ENCODE measurements around the gene SLC9A8.

Gene SLC9A8

DNA sequence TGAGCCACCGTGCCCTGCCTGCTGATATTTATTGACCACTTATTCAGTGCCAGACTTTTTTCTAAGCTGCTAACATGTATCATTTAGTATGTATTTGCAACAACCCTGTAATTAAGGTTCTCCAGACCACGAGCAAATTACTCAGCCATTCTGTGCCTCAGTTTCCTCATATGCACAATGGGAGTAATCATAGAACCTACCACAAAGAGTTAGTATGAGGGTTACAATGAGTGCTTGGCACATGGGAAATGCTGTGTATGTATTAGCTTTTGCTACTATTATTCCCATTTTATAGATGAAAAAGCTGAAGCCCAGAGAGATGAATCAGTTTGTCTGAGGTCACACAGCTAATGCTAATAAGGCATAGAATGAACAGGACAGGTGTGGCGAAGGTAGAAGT is 20.0 kb upstream of the SLC9A8 start:
- no peaks in the 10 kb centered on the region for H3K36me3 ChIP-seq (ENCODE audit: insufficient read depth, low read length)
- H3K9me3 ChIP-seq (ENCODE audit: insufficient read depth, low read length, severe bottlenecking), result no peaks in the 10 kb centered on the region
- DNase-seq (no peak), ATAC-seq (ENCODE audit: insufficient read depth, low read depth) (no peak)
- no peaks in the 10 kb centered on the region for H3K79me2 ChIP-seq (ENCODE audit: insufficient read depth, low read length)
- TF ChIP-seq, protein P1, sequence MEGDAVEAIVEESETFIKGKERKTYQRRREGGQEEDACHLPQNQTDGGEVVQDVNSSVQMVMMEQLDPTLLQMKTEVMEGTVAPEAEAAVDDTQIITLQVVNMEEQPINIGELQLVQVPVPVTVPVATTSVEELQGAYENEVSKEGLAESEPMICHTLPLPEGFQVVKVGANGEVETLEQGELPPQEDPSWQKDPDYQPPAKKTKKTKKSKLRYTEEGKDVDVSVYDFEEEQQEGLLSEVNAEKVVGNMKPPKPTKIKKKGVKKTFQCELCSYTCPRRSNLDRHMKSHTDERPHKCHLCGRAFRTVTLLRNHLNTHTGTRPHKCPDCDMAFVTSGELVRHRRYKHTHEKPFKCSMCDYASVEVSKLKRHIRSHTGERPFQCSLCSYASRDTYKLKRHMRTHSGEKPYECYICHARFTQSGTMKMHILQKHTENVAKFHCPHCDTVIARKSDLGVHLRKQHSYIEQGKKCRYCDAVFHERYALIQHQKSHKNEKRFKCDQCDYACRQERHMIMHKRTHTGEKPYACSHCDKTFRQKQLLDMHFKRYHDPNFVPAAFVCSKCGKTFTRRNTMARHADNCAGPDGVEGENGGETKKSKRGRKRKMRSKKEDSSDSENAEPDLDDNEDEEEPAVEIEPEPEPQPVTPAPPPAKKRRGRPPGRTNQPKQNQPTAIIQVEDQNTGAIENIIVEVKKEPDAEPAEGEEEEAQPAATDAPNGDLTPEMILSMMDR (IDR thresholded peaks at IDR 0.05; ENCODE audit: borderline replicate concordance, extremely low read depth, low read length, poor library complexity, severe bottlenecking), result no peak
- no peak for TF ChIP-seq EZH2 (IDR thresholded peaks at IDR 0.05; ENCODE audit: borderline replicate concordance, low read depth, low read length, severe bottlenecking)
- H4K20me1 ChIP-seq (ENCODE audit: insufficient read depth, low read length), result no peaks in the 10 kb centered on the region
- no peak overlapping the region for H3K9ac ChIP-seq (ENCODE audit: low read depth, low read length)
- no peak overlapping the region for H3K4me2 ChIP-seq (ENCODE audit: insufficient read depth, low read length)
- no peaks in the 10 kb centered on the region for H3K4me1 ChIP-seq (ENCODE audit: insufficient read depth, low read length)
- H3K4me3 ChIP-seq (ENCODE audit: low read depth in 1 of 2, low read length in 2 of 2), result no peak overlapping the region
- no peak overlapping the region for H3K27ac ChIP-seq (ENCODE audit: low read length)
- H3K27me3 ChIP-seq (ENCODE audit: insufficient read depth, low read length, poor library complexity), result peaks cover 13% of the 10 kb centered on the region
- H2AFZ ChIP-seq (ENCODE audit: low read depth, low read length), result no peak overlapping the region

DNA sequence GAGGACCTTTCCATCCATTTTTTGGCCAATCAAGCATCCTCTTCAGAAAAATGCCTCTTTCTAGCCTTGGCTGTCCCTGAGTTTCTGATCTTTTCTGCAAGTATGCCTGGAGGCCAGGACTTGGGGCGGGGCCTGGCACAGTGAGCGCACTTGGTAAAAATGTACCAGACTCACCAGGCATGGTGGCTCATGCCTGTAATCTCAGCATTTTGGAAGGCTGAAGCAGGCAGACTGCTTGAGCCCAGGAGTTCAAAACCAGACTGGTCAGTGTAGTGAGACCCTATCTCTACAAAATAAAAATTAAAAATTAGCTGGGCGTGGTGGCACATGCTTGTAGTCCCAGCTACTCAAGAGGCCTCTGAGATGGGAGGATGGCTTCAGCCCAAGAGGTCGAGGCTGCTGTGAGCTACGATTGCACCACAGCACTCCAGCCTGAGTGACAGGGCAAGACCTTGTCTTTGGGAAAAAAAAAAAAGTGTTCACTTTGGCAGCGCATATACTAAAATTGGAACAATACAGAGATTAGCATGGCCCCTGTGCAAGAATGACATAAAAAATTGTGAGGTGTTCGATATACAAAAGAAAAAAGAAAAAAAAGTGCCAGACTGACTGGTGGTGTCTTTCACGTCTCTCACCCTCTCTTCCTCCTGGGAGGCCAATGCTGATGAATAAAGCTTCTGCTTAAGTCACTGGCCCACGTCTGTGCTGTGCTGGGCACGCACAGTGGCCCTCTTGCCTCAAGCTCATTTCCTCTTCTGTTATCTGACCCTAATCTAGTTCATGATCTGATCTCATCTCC is 18.1 kb upstream of the SLC9A8 start:
- Histone ChIP-seq H3K4me3 (ENCODE audit: low read depth in 1 of 2, low read length in 2 of 2) (no peak overlapping the region), H3K36me3 (ENCODE audit: insufficient read depth, low read length) (no peaks in the 10 kb centered on the region), H3K79me2 (ENCODE audit: insufficient read depth, low read length) (no peaks in the 10 kb centered on the region), H3K9me3 (ENCODE audit: insufficient read depth, low read length, severe bottlenecking) (no peaks in the 10 kb centered on the region), H3K9ac (ENCODE audit: low read depth, low read length) (no peak overlapping the region), H3K4me1 (ENCODE audit: insufficient read depth, low read length) (no peaks in the 10 kb centered on the region), H3K27ac (ENCODE audit: low read length) (no peak overlapping the region), H3K4me2 (ENCODE audit: insufficient read depth, low read length) (no peak overlapping the region), H4K20me1 (ENCODE audit: insufficient read depth, low read length) (no peaks in the 10 kb centered on the region), H2AFZ (ENCODE audit: low read depth, low read length) (no peak overlapping the region), H3K27me3 (ENCODE audit: insufficient read depth, low read length, poor library complexity) (peaks cover 24% of the 10 kb centered on the region)
- no peak for DNase-seq
- peak; percentile 65 for ATAC-seq (ENCODE audit: insufficient read depth, low read depth)
- TF ChIP-seq, protein P1 (IDR thresholded peaks at IDR 0.05; ENCODE audit: borderline replicate concordance, extremely low read depth, low read length, poor library complexity, severe bottlenecking), result no peak
- TF ChIP-seq EZH2 (IDR thresholded peaks at IDR 0.05; ENCODE audit: borderline replicate concordance, low read depth, low read length, severe bottlenecking), result no peak

DNA sequence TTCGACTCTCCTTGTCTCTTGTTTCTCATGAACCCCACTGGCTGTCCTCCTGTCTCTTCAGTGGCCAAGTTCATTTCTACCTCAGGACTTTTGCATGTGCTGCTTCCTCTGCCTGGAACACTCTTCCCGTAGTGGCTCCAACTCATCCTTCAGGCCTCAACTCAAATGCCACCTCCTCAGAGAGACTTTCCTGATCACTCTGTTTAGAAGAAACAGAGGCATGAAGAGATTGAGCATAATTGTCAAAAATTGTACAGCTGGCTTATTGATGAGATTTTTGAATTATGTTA is 17.5 kb upstream of the SLC9A8 start:
- Histone ChIP-seq H3K36me3 (ENCODE audit: insufficient read depth, low read length) (no peaks in the 10 kb centered on the region), H3K27me3 (ENCODE audit: insufficient read depth, low read length, poor library complexity) (peaks cover 29% of the 10 kb centered on the region), H3K4me2 (ENCODE audit: insufficient read depth, low read length) (no peak overlapping the region), H3K9ac (ENCODE audit: low read depth, low read length) (no peak overlapping the region), H3K4me1 (ENCODE audit: insufficient read depth, low read length) (no peaks in the 10 kb centered on the region), H3K9me3 (ENCODE audit: insufficient read depth, low read length, severe bottlenecking) (no peaks in the 10 kb centered on the region), H2AFZ (ENCODE audit: low read depth, low read length) (no peak overlapping the region), H4K20me1 (ENCODE audit: insufficient read depth, low read length) (no peaks in the 10 kb centered on the region), H3K79me2 (ENCODE audit: insufficient read depth, low read length) (no peaks in the 10 kb centered on the region), H3K4me3 (ENCODE audit: low read depth in 1 of 2, low read length in 2 of 2) (no peak overlapping the region), H3K27ac (ENCODE audit: low read length) (no peak overlapping the region)
- DNase-seq, result no peak
- no peak for ATAC-seq (ENCODE audit: insufficient read depth, low read depth)
- no peak for TF ChIP-seq EZH2 (IDR thresholded peaks at IDR 0.05; ENCODE audit: borderline replicate concordance, low read depth, low read length, severe bottlenecking)
- TF ChIP-seq, protein P1 (IDR thresholded peaks at IDR 0.05; ENCODE audit: borderline replicate concordance, extremely low read depth, low read length, poor library complexity, severe bottlenecking), result no peak
